Measurements from ENCODE around the gene ASB18.

Gene ASB18

GRCh38 chr2:236287656-236288055, 23.4 kb upstream of the ASB18 start:
- DNase-seq (ENCODE audit: low read depth), result no peak
- no peak for TF ChIP-seq CTCF (IDR thresholded peaks at IDR 0.05; ENCODE audit: control insufficient read depth, insufficient read depth, low read depth, low read length, missing control alignments)
- no peak overlapping the region for H3K4me3 ChIP-seq (ENCODE audit: control insufficient read depth, low read depth, low read length)

- no peak for TF ChIP-seq CTCF (IDR thresholded peaks at IDR 0.05; ENCODE audit: control insufficient read depth, insufficient read depth, low read depth, low read length, missing control alignments)
- no peak overlapping the region for H3K4me3 ChIP-seq (ENCODE audit: control insufficient read depth, low read depth, low read length)
- DNase-seq (ENCODE audit: low read depth), result no peak
Observed at GRCh38 chr2:236286873-236287545, 22.8 kb upstream of the ASB18 start.

- no peak for DNase-seq (ENCODE audit: low read depth)
- TF ChIP-seq CTCF (IDR thresholded peaks at IDR 0.05; ENCODE audit: control insufficient read depth, insufficient read depth, low read depth, low read length, missing control alignments), result no peak
Observed at GRCh38 chr2:236284208-236284607, 20.0 kb upstream of the ASB18 start.

GRCh38 chr2:236282406-236282805, 18.2 kb upstream of the ASB18 start:
- no peak for TF ChIP-seq CTCF (IDR thresholded peaks at IDR 0.05; ENCODE audit: control insufficient read depth, insufficient read depth, low read depth, low read length, missing control alignments)
- H3K4me3 ChIP-seq (ENCODE audit: control insufficient read depth, low read depth, low read length), result no peak overlapping the region
- no peak for DNase-seq (ENCODE audit: low read depth)

More at GRCh38 chr2:236284208-236284607, 20.0 kb upstream of the ASB18 start:
- no peak overlapping the region for H3K4me3 ChIP-seq (ENCODE audit: control insufficient read depth, low read depth, low read length)

- TF ChIP-seq CTCF (IDR thresholded peaks at IDR 0.05; ENCODE audit: control insufficient read depth, insufficient read depth, low read depth, low read length, missing control alignments), result no peak
- no peak overlapping the region for H3K4me3 ChIP-seq (ENCODE audit: control insufficient read depth, low read depth, low read length)
- DNase-seq (ENCODE audit: low read depth), result no peak
Observed at GRCh38 chr2:236281423-236281822, 17.2 kb upstream of the ASB18 start.

GRCh38 chr2:236273126-236273525, 8.9 kb upstream of the ASB18 start:
- DNase-seq (ENCODE audit: low read depth), result no peak
- no peak for TF ChIP-seq CTCF (IDR thresholded peaks at IDR 0.05; ENCODE audit: control insufficient read depth, insufficient read depth, low read depth, low read length, missing control alignments)
- H3K4me3 ChIP-seq (ENCODE audit: control insufficient read depth, low read depth, low read length), result no peak overlapping the region

Data from AG09309 (cell line).